Liver (tissue), 5 donors: ENCODE data around the gene FOXC2. TPM values are rescaled to one million over a fixed set of nuclear protein-coding genes. Genes with fewer than 3 reads are reported as not detected.

ENCODE experiments used
- REST ChIP-seq: IDR thresholded peaks from 2 replicates; pipeline ENCODE4 v1.6.1; 2016; ENCODE audit warnings: antibody characterized with exemption, mild to moderate bottlenecking
- polyA plus RNA-seq, 2 donors: library from polyadenylated mRNA; stranded (reverse) in 1 of 2; unstranded in 1 of 2; fragments of 200-250 nt in 1 of 2; fragments of >200 nt in 1 of 2; fragmentation: Nextera tagmentation in 1 of 2; extraction: Ambion mirVana in 1 of 2; gene quantifications; one replicate each; pipeline versions ENCODE4 v1.2.1 to v1.2.3, GENCODE V29; 2013 to 2015
- total RNA-seq, 2 donors: library from RNA; depleted of rRNA; stranded (reverse); fragments of >200 nt; gene quantifications; one replicate each; pipeline ENCODE4 v1.2.3, GENCODE V29; 2014
- donor health status: healthy.
- donor health status: healthy.
- donor health status: healthy.

The FOXC2 gene
- total and polyA plus RNA-seq, 4 donors, result 0.03 to 0.09 (median 0.08) TPM; not detected in 1

GRCh38 chr16:86618431-86619238, 52.0 kb downstream of the FOXC2 start (continued):
- no peak for TF ChIP-seq REST

Other genes with a start within 250 kb of the FOXC2 start
- gene FOXF1, start 56.3 kb upstream of the FOXC2 start, total RNA-seq, result under 1 TPM; 0.56 to 0.75 TPM
- gene FOXF1, start 56.3 kb upstream of the FOXC2 start, polyA plus RNA-seq, result 1 to 10 TPM; 1.0 to 1.2 TPM
- gene MTHFSD, start 11.6 kb upstream of the FOXC2 start, total RNA-seq, result 1 to 10 TPM; 7.7 to 8.1 TPM
- gene MTHFSD, start 11.6 kb upstream of the FOXC2 start, polyA plus RNA-seq, result 1 to 10 TPM; 4.6 to 5.3 TPM
- gene FOXL1, start 11.7 kb downstream of the FOXC2 start, total RNA-seq, result under 1 TPM in 1 of 2 donors, not detected in 1; 0.05 TPM
- under 1 TPM in 1 of 2 donors, not detected in 1; 0.06 TPM for gene FOXL1, start 11.7 kb downstream of the FOXC2 start, polyA plus RNA-seq